ENCODE data around the gene PTPRG.
"Not testable (repeated sequence)": the region's sequence is repeated elsewhere in the genome, so short reads cannot be mapped to it uniquely, and the experiment has no call there.

Gene PTPRG

GRCh38 chr3:61748288-61748687 is 186.9 kb downstream of the PTPRG start:
- no peak for TF ChIP-seq ZNF274 (IDR thresholded peaks at IDR 0.05; ENCODE audit: low read depth, low read length)
- H3K4me3 ChIP-seq (ENCODE audit: low read length), result no peak overlapping the region

GRCh38 chr3:61750766-61751165 is 189.4 kb downstream of the PTPRG start:
- H3K4me3 ChIP-seq (ENCODE audit: low read length), result no peak overlapping the region
- TF ChIP-seq ZNF274 (IDR thresholded peaks at IDR 0.05; ENCODE audit: low read depth, low read length), result no peak

GRCh38 chr3:61758839-61759238 is 197.5 kb downstream of the PTPRG start:
- TF ChIP-seq ZNF274 (IDR thresholded peaks at IDR 0.05; ENCODE audit: low read depth, low read length), result no peak

GRCh38 chr3:61760783-61761182 is 199.4 kb downstream of the PTPRG start:
- not testable (repeated sequence) for H3K4me3 ChIP-seq (ENCODE audit: low read length)

More at GRCh38 chr3:61758839-61759238, 197.5 kb downstream of the PTPRG start:
- H3K4me3 ChIP-seq (ENCODE audit: low read length), result no peak overlapping the region

GRCh38 chr3:61761694-61762430 is 200.5 kb downstream of the PTPRG start:
- no peak overlapping the region for H3K4me3 ChIP-seq (ENCODE audit: low read length)
- TF ChIP-seq ZNF274 (IDR thresholded peaks at IDR 0.05; ENCODE audit: low read depth, low read length), result no peak

- no peak overlapping the region for H3K4me3 ChIP-seq (ENCODE audit: low read length)
- no peak for TF ChIP-seq ZNF274 (IDR thresholded peaks at IDR 0.05; ENCODE audit: low read depth, low read length)
These were observed 203.9 kb downstream of the PTPRG start for GRCh38 chr3:61765157-61765876.

DNA sequence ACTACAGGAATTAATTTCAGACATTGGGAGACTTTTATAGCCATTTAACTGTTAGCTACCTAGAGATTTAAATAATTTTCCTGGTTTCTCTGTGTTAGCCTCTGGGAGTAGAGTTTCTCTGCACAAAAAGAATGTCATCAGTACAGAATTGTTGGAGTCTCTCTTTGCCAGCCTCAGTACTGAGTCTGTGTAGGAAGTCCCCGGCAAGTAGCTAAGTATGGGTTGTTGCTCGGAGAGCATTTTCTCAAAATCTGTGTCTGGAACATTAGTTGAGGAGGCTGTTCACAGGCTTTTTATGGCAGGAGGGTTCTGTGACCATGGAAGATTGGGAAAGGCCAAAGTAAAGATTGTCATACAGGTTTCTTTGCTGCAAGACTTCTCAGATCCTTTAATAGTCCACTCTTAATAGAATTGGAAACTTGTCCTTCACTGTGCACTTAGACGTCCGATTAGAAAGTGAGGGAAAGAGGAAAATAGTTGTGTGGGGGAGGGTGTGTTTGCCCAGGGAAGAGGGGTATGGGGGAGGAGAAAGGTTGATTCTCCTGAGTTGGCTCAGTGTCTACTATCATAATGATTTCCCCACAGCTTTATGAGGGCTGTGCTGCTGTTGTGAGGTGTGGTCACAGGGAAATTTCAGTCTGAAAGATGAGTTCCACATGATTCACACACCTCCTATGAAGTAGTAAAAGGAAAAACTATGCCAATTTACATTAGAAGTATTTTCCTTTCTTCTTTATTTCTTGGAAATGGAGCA is 207.1 kb downstream of the PTPRG start:
- H3K4me3 ChIP-seq (ENCODE audit: low read length), result no peak overlapping the region
- no peak for TF ChIP-seq ZNF274 (IDR thresholded peaks at IDR 0.05; ENCODE audit: low read depth, low read length)

DNA sequence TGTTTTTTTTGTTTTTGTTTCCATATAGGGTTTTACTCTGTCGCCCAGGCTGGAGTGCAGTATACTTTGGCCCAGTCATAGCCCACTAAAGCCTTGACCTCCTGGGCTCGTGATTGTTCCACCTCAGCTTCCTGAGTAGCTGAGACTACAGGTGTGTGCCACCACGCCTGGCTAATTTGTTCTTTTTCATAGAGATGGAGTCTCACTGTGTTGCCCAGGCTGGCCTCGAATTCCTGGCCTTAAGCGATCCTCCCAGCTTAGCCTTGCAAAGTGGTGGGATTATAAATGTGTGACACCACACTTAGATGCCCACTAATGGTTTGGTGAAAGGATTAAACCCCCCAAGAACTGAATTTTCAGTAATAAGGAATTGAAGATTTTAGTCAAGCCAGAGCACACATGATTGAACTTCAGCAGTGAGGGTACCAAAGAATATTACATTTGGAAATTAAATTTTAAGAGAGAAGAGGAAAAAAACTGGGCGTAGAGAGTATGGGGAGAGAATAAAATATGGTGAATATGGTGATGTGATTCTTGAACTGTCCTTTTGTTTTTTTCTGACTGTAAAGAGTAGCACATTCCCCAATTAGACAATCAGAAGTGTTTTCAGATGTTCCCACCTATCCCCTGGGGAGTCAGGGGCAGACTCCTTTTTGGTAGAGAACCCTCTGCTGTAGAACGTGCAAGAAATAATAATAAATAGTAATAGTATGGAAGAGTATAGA is 208.1 kb downstream of the PTPRG start:
- no peak overlapping the region for H3K4me3 ChIP-seq (ENCODE audit: low read length)
- TF ChIP-seq ZNF274 (IDR thresholded peaks at IDR 0.05; ENCODE audit: low read depth, low read length), result no peak

DNA sequence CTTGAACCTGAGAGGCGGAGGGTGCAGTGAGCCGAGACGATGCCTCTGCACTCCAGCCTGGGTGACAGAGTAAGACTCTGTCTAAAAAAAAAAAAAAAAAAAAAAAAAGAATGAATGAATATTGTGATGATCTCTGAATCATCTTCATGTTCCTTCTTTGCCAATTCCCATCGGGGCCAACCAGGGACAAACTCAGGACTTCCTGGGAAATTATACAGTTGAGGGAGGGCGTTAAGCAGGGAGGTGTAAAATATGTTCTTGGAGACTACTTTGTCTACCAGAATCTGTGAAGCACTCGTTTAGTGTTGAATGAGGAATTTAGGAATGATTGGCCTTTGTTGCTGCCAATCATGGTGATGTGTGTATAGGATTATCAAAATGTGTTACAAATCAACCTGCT is 210.6 kb downstream of the PTPRG start:
- TF ChIP-seq ZNF274 (IDR thresholded peaks at IDR 0.05; ENCODE audit: low read depth, low read length), result no peak
- H3K4me3 ChIP-seq (ENCODE audit: low read length), result no peak overlapping the region

DNA sequence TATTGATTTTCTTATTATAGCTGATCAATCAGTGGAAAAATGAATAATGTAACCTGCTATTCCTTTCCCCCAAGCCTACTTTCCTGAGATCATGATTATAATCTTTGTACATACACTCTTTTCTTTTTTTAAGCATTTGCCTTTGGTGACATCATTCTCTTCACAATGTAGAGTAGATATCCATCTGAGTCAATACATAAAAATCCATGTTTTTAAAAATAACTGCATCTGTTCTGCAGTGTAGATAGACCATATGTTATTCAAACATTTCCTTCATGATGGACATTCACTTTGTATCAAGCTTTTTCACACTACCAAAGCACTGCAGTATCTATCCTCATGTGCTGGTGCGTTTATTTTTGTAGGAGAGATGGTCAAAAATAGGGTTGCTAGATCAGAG is 211.1 kb downstream of the PTPRG start:
- no peak for TF ChIP-seq ZNF274 (IDR thresholded peaks at IDR 0.05; ENCODE audit: low read depth, low read length)
- no peak overlapping the region for H3K4me3 ChIP-seq (ENCODE audit: low read length)

DNA sequence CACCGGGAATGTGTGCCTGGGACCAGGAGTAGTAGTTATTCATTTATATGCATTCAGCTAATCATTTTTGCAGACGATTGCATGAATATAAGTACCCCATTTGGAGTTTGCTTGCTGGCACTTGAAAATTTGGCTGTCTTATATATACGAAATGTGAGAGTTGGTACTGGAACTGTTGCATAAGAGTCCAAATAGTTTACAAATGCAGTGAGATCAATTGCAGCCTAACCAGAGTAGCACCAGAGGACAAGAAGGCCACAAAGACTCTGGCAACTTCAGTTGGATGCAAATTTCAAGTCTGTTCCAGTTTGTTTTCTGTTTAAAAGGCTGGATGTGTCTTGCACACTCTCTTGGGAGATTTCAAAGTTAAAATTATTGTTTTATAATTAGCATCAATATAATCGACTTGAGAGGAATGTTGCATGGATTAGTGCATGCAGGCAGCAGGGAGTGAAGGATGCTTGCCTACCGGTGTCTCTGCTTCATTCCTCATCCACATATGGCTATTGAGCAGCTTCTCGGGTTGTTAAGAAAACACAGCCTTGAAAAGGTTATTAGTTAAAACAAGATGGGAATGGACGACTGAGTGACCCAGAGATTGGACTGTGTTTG is 213.0 kb downstream of the PTPRG start:
- no peak overlapping the region for H3K4me3 ChIP-seq (ENCODE audit: low read length)
- no peak for TF ChIP-seq ZNF274 (IDR thresholded peaks at IDR 0.05; ENCODE audit: low read depth, low read length)

GRCh38 chr3:61776390-61776789 is 215.0 kb downstream of the PTPRG start:
- H3K4me3 ChIP-seq (ENCODE audit: low read length), result no peak overlapping the region
- TF ChIP-seq ZNF274 (IDR thresholded peaks at IDR 0.05; ENCODE audit: low read depth, low read length), result no peak

DNA sequence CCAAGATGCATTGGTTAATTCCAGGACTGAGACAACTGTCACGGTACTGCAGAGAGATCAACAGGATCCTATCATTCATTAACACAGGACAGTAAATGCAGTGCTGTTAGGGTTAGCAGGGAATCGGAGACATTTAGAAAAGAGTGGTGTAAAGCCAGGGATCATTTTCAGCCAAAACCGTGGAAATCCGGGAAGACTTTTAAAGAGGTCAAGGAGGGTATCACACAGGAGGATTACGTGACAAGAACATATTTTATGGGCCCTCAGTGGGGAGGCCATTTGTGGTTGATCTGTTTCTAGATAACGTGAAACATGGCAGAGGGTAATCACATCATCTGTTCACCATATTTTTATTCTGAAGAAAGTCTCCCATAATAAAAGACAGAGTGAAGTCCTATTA is 216.1 kb downstream of the PTPRG start:
- no peak overlapping the region for H3K4me3 ChIP-seq (ENCODE audit: low read length)
- no peak for TF ChIP-seq ZNF274 (IDR thresholded peaks at IDR 0.05; ENCODE audit: low read depth, low read length)

DNA sequence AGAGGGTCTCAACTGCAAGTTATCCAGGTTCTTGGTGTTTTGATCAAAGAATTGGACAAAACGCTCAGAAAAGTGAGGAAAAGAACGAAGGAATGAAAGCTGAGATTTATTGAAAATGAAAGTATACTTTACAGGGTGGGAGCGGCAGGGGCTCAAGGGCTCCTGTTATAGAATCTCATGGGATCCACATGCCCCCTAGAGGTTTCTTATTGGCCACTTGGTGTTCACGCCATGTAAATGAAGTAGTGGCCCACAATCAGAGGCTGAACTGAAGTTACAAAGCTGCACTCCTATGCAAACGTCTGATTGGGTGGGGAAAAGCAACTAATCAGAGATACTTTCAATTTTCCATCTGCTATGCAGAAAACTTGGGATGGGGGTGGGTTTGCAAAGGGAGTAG is 216.7 kb downstream of the PTPRG start:
- H3K4me3 ChIP-seq (ENCODE audit: low read length), result no peak overlapping the region
- TF ChIP-seq ZNF274 (IDR thresholded peaks at IDR 0.05; ENCODE audit: low read depth, low read length), result no peak
